Activated CD8-positive, alpha-beta T cell treated with anti-CD3 and anti-CD28 coated beads for 36 hours (primary cell): ENCODE measurements around the gene EMB. TPM values are rescaled to one million over a fixed set of nuclear protein-coding genes. Genes with fewer than 3 reads are reported as not detected.
"Not testable (repeated sequence)": the region's sequence is repeated elsewhere in the genome, so short reads cannot be mapped to it uniquely, and the experiment has no call there.

ENCODE experiments used
- ATAC-seq: fragments of 200-7000 bp; cut with Tn5 transposase; one replicate; pipeline ENCODE4 v1.10.0; 2021; ENCODE audit warnings: mild to moderate bottlenecking, moderate library complexity
- CTCF ChIA-PET: fragments of 350-600 bp; sonication (Branson Sonifier 250); formaldehyde crosslinking; loops from one replicate; lab custom pipeline; 2021; ENCODE audit warnings: antibody characterized with exemption; lab: Charles Lee
- POLR2A ChIA-PET: fragments of 350-600 bp; sonication (Branson Sonifier 250); formaldehyde crosslinking; loops from one replicate; lab custom pipeline; 2021; ENCODE audit warnings: antibody characterized with exemption; lab: Charles Lee
- DNase-seq: peaks from one replicate; pipeline ENCODE4 v3.0.0-alpha.2; 2020
- H3K27ac Mint-ChIP-seq: one replicate; pipeline ENCODE4 v1.8.0; 2021; ENCODE audit warnings: mild to moderate bottlenecking, mixed read lengths
- H3K27me3 Mint-ChIP-seq: one replicate; pipeline ENCODE4 v1.8.0; 2021; ENCODE audit warnings: mixed read lengths
- H3K36me3 Mint-ChIP-seq: one replicate; pipeline ENCODE4 v1.8.0; 2021; ENCODE audit warnings: low read depth, mixed read lengths
- H3K4me1 Mint-ChIP-seq: one replicate; pipeline ENCODE4 v1.8.0; 2021; ENCODE audit warnings: low read depth, mixed read lengths
- H3K4me3 Mint-ChIP-seq: one replicate; pipeline ENCODE4 v1.8.0; 2021; ENCODE audit warnings: mild to moderate bottlenecking, moderate library complexity, mixed read lengths
- H3K9me3 Mint-ChIP-seq: one replicate; pipeline ENCODE4 v1.8.0; 2021; ENCODE audit warnings: mixed read lengths
- intact Hi-C: fragments of 100-400 bp; cut with micrococcal nuclease; formaldehyde crosslinking; loops from one replicate; pipeline ENCODE4 v1.10.0; 2022
- total RNA-seq, 2 experiments: library from RNA; stranded (reverse); gene quantifications; one replicate each; pipeline ENCODE4 v1.2.3, GENCODE V29; 2021
- TF ChIP-seq, protein P1 (sequence below): fragments of 200-600 bp; IDR thresholded peaks from one replicate; pipeline ENCODE4 v1.8.0; 2022; ENCODE audit warnings: antibody characterized with exemption, mild to moderate bottlenecking

Gene EMB
- total RNA-seq, 2 experiments from 2014 or later, result 55.7 to 67.1 TPM

DNA sequence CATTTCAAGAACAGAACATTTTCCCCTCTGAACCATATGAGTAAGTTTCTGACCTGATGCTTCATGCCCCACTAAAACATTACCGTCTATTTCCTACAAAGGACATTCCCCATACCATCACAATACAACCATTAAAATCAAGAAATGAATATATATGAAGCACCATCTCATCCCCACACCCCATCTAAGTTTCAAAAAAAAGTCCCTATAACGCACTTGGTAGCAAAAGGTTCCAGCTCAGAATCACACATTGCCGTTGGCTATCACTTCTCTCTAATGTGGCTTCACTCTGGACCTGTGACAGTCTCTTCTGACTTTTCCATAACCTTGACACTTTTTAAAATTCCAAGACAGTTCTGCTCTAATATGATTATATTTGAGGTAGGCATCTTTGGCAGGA lies 5.9 kb downstream of the EMB start:
- TF ChIP-seq, protein P1, sequence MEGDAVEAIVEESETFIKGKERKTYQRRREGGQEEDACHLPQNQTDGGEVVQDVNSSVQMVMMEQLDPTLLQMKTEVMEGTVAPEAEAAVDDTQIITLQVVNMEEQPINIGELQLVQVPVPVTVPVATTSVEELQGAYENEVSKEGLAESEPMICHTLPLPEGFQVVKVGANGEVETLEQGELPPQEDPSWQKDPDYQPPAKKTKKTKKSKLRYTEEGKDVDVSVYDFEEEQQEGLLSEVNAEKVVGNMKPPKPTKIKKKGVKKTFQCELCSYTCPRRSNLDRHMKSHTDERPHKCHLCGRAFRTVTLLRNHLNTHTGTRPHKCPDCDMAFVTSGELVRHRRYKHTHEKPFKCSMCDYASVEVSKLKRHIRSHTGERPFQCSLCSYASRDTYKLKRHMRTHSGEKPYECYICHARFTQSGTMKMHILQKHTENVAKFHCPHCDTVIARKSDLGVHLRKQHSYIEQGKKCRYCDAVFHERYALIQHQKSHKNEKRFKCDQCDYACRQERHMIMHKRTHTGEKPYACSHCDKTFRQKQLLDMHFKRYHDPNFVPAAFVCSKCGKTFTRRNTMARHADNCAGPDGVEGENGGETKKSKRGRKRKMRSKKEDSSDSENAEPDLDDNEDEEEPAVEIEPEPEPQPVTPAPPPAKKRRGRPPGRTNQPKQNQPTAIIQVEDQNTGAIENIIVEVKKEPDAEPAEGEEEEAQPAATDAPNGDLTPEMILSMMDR, result no peak
- H3K4me1 Mint-ChIP-seq, result peaks cover 76% of the 10 kb centered on the region
- H3K27ac Mint-ChIP-seq, result peak overlapping the region; percentile 87
- peak; percentile 82 for ATAC-seq
- DNase-seq, result peak; percentile 25
- H3K36me3 Mint-ChIP-seq, result peaks cover 15% of the 10 kb centered on the region
- intact Hi-C loops, result loop anchor here (10.0 kb wide), 1 partner anchor 310 kb away; no protein-coding TSS in a partner anchor
- peak overlapping the region; percentile 60 for H3K4me3 Mint-ChIP-seq
- CTCF ChIA-PET, result no interaction called here
- H3K27me3 Mint-ChIP-seq, result no peaks in the 10 kb centered on the region
- POLR2A ChIA-PET, result interaction anchor here (0.6 kb wide), 1 partner anchor 24 kb away, joined by 3 read pairs; no protein-coding TSS in a partner anchor
- no peaks in the 10 kb centered on the region for H3K9me3 Mint-ChIP-seq

DNA sequence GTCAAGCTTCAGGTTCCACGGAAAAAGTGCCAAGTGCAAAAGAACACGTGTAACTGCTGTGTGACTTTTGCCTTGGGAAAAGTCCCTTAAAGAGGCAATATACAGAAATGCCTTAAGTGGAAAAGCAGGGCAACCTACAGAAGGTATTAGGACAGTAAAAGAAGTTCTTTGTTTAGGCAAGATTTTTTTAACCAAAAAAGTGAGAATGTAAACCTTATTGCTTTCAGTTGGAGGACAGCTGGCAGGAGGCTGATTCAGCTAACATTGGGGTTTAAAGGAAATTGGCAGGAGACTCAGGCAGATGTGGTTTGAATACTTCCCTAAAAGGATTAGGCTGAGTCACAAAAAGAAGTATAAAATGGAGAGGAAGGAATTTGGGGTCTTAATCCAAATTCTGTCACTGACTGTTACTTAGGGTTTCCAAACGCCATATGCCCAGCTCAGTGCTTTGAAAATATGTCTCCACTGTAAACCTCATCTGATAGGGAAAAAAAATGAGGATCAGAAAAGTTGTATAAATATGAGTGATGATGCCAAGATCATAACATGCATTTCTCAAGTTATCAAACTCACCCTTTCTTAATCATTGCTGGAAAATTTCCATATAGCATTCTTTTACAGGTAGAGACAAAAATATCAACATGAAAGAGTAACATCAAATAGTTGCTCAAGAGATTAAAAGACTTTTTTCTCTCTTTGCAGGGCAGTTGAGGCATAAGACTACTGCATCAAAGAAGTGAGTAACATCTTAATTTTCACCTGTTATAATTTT lies 9.8 kb downstream of the EMB start:
- ATAC-seq, DNase-seq, H3K9me3 Mint-ChIP-seq, CTCF ChIA-PET, H3K4me3 Mint-ChIP-seq, H3K27me3 Mint-ChIP-seq: not testable (repeated sequence)
- POLR2A ChIA-PET, result interaction anchor here (1.4 kb wide), 1 partner anchor 9 kb away, joined by 12 read pairs; the partner anchor contains the start of gene EMB
- intact Hi-C loops, result loop anchor here (10.0 kb wide), 1 partner anchor 313 kb away; no protein-coding TSS in a partner anchor
- Mint-ChIP-seq H3K36me3 (peaks cover 25% of the 10 kb centered on the region), H3K4me1 (peaks cover 72% of the 10 kb centered on the region), H3K27ac (peak overlapping the region; percentile 55)

DNA sequence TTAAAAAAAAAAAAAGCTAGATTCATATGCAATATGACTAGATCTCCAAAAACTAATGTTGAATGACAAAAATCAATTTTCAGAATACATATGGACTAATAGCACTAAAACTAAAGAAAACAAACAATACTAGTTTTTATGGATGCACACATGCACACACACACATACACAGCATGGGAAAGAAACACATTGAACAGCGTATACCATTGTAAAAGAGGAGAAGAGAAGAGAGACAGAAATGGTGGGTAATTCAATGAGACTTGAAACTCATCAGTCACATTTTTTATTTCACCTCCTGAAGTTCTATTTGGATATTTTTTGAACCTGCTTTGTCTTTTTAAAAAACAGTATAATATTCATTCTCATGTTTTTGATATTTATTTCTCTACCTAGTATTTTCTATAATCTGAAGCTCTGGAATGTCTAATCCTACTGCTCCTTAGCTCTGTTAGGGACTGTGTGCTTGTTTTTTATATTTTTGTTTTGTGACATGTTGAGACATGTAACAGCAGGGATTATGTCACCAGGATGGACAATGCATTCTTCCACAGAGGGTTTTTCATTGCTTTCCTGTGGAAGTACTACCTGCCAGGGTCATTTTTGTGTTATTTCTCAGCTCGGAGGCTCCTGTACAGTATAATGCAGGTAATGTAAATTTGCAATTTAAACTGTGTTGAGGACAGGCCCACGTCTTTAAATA lies 17.8 kb downstream of the EMB start:
- H3K27me3 Mint-ChIP-seq, DNase-seq, ATAC-seq, H3K4me3 Mint-ChIP-seq, intact Hi-C loops, CTCF ChIA-PET, H3K9me3 Mint-ChIP-seq: not testable (repeated sequence)
- H3K4me1 Mint-ChIP-seq, result peaks cover 60% of the 10 kb centered on the region
- POLR2A ChIA-PET, result interaction anchor here (1.6 kb wide), 1 partner anchor 18 kb away, joined by 6 read pairs; the partner anchor contains the start of gene EMB
- H3K27ac Mint-ChIP-seq, result peak overlapping the region; percentile 68
- peaks cover 45% of the 10 kb centered on the region for H3K36me3 Mint-ChIP-seq

DNA sequence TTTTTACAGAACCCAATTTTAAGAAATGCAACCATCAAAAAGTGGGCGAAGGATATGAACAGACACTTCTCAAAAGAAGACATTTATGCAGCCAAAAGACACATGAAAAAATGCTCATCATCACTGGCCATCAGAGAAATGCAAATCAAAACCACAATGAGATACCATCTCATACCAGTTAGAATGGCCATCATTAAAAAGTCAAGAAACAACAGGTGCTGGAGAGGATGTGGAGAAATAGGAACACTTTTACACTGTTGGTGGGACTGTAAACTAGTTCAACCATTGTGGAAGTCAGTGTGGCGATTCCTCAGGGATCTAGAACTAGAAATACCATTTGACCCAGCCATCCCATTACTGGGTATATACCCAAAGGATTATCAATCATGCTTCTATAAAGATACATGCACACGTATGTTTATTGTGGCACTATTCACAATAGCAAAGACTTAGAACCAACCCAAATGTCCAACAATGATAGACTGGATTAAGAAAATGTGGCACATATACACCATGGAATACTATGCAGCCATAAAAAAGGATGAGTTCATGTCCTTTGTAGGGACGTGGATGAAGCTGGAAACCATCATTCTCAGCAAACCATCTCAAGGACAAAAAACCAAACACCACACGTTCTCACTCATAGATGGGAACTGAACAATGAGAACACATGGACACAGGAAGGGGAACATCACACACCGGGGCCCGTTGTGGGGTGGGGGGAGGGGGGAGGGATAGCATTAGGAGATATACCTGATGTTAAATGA lies 19.7 kb downstream of the EMB start:
- H3K4me1 Mint-ChIP-seq, result peaks cover 63% of the 10 kb centered on the region
- DNase-seq, H3K27ac Mint-ChIP-seq, POLR2A ChIA-PET, H3K4me3 Mint-ChIP-seq, ATAC-seq, H3K27me3 Mint-ChIP-seq, intact Hi-C loops, CTCF ChIA-PET, H3K9me3 Mint-ChIP-seq: not testable (repeated sequence)
- peaks cover 37% of the 10 kb centered on the region for H3K36me3 Mint-ChIP-seq

DNA sequence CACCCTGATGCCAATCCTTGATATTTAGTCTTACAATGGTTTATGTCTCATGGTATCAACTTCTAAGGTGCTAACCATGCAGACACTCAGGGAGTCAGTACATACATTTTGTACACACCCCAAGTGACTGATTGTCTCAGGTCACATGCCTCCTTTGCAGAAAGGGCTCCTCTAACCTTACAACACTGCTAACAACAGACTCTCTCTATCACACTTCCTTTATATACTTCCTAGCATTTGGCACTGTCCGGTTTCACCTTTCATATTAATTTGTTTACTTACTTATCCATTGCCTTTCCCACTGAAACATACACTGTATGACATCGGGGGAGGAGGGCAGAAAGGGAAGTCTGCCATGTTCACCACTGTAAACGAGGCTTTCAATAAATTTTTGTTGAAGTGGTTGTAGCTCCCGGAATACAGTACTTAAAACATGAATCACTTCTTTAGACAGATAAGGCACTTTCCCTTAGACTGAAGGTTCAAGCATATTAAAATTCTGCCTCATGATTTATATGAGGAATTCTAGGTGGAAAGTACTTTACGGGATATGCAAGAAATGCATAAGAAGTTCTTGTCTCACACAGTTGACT lies 20.6 kb downstream of the EMB start:
- Mint-ChIP-seq H3K27me3 (no peaks in the 10 kb centered on the region), H3K4me3 (no peak overlapping the region), H3K4me1 (peaks cover 66% of the 10 kb centered on the region), H3K27ac (no peak overlapping the region), H3K9me3 (peaks cover 8% of the 10 kb centered on the region), H3K36me3 (peaks cover 37% of the 10 kb centered on the region)
- CTCF ChIA-PET, result no interaction called here
- POLR2A ChIA-PET, result no interaction called here
- ATAC-seq (no peak), DNase-seq (no peak)
- intact Hi-C loops, result no loop called here
- TF ChIP-seq, protein P1, result no peak

- DNase-seq, ATAC-seq, intact Hi-C loops, H3K27me3 Mint-ChIP-seq, H3K9me3 Mint-ChIP-seq, H3K4me3 Mint-ChIP-seq, CTCF ChIA-PET, POLR2A ChIA-PET: not testable (repeated sequence)
- Mint-ChIP-seq H3K4me1 (peaks cover 66% of the 10 kb centered on the region), H3K27ac (peak overlapping the region; percentile 2), H3K36me3 (peaks cover 30% of the 10 kb centered on the region)
Measured at GRCh38 chr5:50419656-50420055, 21.4 kb downstream of the EMB start.

- H3K9me3 Mint-ChIP-seq, H3K4me3 Mint-ChIP-seq, POLR2A ChIA-PET, CTCF ChIA-PET, H3K27me3 Mint-ChIP-seq, DNase-seq, intact Hi-C loops: not testable (repeated sequence)
- H3K27ac Mint-ChIP-seq, result peak overlapping the region; percentile 77
- H3K4me1 Mint-ChIP-seq, result peaks cover 65% of the 10 kb centered on the region
- peak; percentile 52 for ATAC-seq
- peaks cover 24% of the 10 kb centered on the region for H3K36me3 Mint-ChIP-seq
Measured at GRCh38 chr5:50416637-50417036, 24.5 kb downstream of the EMB start.
